HG02759 (cell line): ENCODE measurements around the gene PTTG1IP.

Experiments used
- ATAC-seq: cut with Tn5 transposase; IDR thresholded peaks from one replicate; pipeline ENCODE4 v1.9.1; 2021; ENCODE audit warnings: mild to moderate bottlenecking, moderate library complexity; ENCODE audit not compliant: unreplicated experiment

Gene PTTG1IP

DNA sequence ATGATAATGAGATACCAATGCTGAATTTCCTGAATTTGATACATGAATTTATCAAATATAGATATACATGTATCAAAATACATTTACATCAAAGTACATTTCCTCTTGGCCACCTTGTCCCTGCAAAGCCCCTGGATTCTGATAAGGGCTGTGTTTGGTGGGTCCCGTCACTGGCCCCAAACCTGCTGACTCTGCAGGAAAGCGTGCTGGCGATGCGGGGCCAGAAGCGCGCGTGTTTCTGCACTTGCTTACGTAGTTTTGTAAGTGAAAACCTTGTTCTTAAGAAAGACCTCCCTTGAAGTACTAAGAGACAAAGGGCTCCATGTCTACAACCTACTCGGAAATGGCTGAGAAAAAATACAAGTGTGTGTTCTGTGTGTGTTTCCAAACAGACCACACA lies 36.2 kb upstream of the PTTG1IP start:
- ATAC-seq: no peak

GRCh38 chr21:44908908-44909307 lies 35.4 kb upstream of the PTTG1IP start:
- no peak for ATAC-seq

- ATAC-seq: no peak
Measured at GRCh38 chr21:44907966-44908895, 34.7 kb upstream of the PTTG1IP start.

GRCh38 chr21:44907225-44907965 lies 33.9 kb upstream of the PTTG1IP start:
- ATAC-seq: no peak

DNA sequence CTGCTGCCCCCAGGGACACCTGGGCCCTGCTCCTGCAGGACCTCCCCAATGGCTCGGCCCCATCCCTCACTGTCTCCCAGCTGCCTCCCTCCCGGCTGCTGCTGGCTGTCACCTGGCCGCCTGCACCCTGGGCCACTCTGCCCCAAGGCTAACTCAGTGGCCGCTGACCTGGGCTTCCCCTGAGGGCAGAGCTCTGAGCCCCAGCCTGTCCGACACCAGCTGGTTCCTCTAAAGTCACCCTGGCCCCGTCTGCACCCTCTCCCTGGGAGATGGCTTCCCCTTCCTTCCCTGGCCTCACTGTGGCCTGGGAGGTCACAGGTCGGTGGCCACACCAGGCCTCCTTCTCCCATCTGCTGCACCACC lies 32.2 kb upstream of the PTTG1IP start:
- no peak for ATAC-seq

DNA sequence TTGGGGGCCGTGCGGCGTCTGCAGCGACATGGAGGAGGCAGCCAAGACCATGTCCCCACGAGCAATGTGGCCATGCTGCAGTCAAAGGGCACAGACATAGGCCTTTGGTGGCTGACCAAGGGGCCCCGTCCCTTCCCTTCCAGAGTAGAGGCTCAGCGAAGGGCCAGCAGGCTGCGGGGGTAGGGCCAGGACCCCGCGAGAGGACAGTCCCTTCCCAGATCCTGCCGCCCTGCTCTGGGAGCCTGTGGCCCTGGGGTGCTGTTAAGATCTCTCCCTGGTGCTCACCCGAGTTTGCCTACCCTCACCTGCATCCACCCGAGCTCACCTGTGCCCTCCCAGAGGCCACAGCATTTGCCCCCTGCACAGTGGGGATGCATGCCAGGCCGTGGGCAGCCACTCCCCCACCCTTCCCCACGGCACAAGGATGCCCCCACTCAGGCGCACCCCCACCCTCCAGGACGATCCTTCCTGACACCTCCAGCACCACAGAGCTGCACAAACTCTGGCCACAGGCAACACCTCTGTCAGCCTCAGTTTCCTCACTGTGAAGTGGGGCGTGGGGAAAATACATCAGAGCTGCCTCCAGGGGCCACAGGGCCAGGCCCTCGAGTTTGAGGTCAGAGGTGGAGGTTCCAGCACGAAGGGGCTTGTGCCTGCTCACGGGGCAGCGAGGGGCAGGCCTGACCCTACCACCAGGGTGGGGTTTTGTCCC lies 31.7 kb upstream of the PTTG1IP start:
- ATAC-seq: no peak

DNA sequence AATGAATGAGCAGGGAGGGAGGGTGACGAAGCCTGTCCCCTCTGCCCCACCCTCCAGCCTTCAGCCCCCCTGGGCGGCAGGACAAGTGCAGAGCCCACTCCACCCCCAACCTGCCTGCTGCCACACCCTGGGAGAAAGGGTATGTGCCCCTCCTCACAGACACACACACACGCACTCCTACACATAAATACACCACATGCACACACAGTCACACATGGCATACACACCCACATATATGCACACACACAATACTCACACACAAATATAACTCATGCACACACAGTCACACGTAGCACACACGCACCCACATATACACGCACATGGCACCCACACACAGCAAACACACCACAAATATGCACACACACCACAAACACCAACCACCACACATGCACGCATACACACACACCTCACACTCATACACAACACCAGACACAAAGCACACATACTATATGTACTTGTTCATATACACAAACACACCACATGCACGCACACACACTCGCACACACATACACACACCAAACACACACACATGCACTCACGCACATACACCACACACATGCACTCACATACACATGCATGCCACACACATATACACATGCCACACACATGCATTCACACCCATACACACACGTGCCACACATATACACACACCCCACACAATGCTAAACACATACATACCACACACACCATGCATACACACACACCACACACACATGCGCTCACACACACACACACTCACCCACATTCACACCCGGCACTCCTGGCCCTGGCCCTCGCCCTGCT lies 30.8 kb upstream of the PTTG1IP start:
- ATAC-seq: no peak

DNA sequence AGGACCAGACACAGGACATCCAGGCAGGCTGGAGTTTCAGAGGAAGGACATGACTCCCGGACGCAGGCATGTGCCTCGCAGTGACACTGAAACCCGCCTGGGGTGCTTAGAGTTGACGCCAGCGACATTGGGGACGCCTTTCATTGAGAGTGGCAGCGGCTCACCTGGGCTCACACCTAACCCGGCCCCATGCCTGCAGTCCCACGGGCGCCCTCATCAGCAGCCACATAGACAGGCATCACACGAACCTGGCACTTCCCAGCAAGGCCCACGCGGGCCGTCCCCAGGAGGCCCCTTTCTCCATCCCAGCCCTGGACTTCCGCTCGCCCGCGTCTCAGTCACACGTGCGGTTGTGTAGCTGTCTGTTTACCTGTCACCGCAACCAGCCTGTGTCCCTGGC lies 30.2 kb upstream of the PTTG1IP start:
- no peak for ATAC-seq

- no peak for ATAC-seq
Measured at GRCh38 chr21:44903050-44903685, 29.7 kb upstream of the PTTG1IP start.

GRCh38 chr21:44902268-44903049 lies 29.0 kb upstream of the PTTG1IP start:
- ATAC-seq: no peak

DNA sequence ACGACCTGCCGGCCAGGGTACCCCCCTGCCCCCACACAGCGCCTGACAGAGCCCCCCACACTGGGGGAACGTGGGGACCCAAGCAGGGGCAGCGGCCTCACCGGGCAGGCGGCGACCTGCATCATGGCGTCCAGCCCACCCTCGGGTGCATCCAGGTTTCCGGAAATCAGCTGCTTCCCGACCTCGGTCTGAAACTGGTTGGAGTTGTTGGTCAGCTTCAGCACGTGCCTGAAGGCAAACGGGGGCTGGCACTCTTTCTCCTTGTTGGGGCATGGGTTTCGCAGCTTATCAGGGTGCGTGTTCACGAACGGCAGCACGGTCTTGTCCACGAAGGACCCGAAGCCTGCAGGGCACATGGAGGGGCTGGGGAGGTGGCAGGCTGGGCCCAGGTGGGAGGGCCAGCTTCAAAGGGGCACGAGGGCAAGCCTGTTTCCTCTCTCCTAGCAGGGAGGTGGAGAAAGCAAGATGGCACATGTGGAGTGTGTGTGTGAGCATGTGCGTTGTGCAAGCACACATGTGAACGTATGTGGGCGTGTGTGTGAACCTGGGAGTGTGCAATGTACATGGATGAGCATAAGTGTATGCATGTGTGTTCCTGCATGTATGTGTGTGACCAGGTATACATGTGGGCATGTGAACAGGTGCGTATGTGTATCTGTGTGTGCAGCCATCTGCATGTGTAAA lies 28.0 kb upstream of the PTTG1IP start:
- no peak for ATAC-seq

DNA sequence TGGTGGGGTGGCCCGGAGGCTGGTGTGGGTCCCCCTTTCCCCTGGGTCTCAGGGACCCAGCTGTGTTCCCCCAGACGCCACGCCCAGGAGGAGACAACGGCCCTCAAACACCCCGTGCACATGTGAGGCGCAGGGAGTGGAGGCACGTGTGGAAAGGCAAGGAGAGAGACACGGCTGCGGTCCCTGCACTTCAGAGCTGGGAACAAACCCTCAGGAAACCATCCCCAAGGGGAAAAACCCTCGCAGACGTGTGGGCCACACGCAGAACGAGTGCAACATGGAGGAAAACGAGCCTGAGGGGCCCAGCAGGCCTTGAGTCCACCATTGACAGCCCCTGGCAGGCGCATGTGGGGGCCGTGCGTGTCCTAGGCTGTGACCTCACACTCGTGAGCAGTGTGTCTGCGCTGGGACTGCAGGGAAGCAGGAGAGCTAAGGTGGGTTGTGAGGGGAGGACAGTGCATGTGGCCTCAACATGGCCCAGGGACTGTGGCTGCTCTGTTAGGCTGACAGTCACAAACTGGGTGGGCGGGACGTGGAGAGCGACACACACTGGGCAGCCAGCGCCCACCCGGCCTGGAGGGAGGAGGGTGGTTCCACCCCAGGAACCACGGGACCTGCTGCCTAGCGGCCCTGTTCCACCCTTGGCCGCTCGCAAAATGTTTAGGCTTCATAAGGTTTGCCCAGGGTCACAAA lies 27.2 kb upstream of the PTTG1IP start:
- no peak for ATAC-seq

DNA sequence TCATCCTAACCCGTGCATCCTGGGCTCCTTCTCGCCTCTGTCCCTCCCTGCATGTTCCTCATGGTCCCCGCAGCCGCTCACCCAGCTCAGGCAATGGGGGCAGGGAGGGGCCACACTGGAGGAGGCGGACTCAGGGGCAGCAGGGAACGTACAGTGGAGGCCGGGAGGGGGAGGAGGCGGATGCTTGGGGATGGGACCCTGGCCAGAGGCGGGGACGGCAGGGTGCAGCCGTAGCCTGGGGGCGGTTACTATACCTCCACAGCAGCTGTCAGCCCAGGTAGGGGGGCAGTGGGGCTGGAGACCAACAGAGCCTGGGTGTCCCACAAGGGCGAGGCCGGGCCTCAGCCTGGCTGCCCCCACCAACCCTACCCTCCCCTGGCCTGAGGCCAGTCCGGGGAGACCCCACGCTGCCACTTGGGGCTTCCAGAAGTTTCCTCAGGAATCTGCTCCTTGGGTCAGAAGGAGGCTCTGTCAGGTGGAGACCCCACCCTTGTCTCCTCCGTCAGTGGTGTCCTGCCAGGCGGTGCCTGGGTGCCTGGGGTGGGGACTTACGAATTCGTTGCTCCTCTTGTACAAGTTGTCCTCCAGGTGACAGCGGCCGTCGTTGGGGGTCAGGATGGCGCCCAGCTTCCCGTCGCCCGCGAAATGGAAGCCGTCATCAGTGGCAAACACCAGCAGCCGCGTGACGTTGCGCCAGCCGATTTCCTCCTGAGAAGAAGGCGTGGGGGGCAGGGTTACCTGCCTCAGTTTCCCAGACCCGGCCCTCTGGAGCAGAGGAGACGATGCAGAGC lies 26.5 kb upstream of the PTTG1IP start:
- no peak for ATAC-seq

- ATAC-seq: no peak
Measured at GRCh38 chr21:44898851-44899767, 25.6 kb upstream of the PTTG1IP start.

GRCh38 chr21:44898011-44898488 lies 24.6 kb upstream of the PTTG1IP start:
- ATAC-seq: no peak

- ATAC-seq: no peak
Measured at GRCh38 chr21:44897326-44898010, 24.0 kb upstream of the PTTG1IP start.
